H1 (cell line): ENCODE results near the gene RGL1. TPM values are rescaled to one million over a fixed set of nuclear protein-coding genes. Genes with fewer than 3 reads are reported as not detected.

Experiments
- CTCF ChIA-PET: fragments of 300-600 bp; sonication (Branson Sonifier 250); formaldehyde crosslinking; loops from one replicate; lab custom pipeline; 2021; ENCODE audit not compliant: partially characterized antibody; lab: Charles Lee
- POLR2A ChIA-PET: fragments of 300-600 bp; sonication (Branson Sonifier 250); formaldehyde crosslinking; loops from one replicate; lab custom pipeline; 2021; ENCODE audit warnings: inconsistent platforms; ENCODE audit not compliant: partially characterized antibody; lab: Charles Lee
- DNase-seq, 2 experiments: peaks; one replicate each; pipeline versions ENCODE4 v3.0.0 to v3.0.0-alpha.2; 2010 to 2022; ENCODE audit warnings: low spot score in 2 of 2, low read depth in 1 of 2, mixed read lengths in 1 of 2
- FAIRE-seq: peaks from 2 replicates; lab custom pipeline; 2011; peaks lifted over from hg19 to GRCh38; lab: Jason Lieb, UNC
- H2AFZ ChIP-seq: 2 replicates; pipeline ENCODE4 v1.8.1; 2012; ENCODE audit warnings: low read length, inconsistent platforms
- H2AK5ac ChIP-seq: 2 replicates; pipeline ENCODE4 v1.6.1; 2013; ENCODE audit warnings: low read depth, low read length
- H2BK120ac ChIP-seq: replicated peaks from 2 replicates; pipeline ENCODE3; 2013; ENCODE audit warnings: low read depth, low read length, inconsistent platforms
- H2BK12ac ChIP-seq: 2 replicates; pipeline ENCODE4 v1.6.1; 2013; ENCODE audit warnings: low read depth, low read length
- H2BK15ac ChIP-seq: 2 replicates; pipeline ENCODE4 v1.6.1; 2013; ENCODE audit warnings: low read length
- H2BK20ac ChIP-seq: 2 replicates; pipeline ENCODE4 v1.6.1; 2013; ENCODE audit warnings: low read length
- H2BK5ac ChIP-seq: 2 replicates; pipeline ENCODE4 v1.6.1; 2013; ENCODE audit warnings: low read depth, low read length
- H3K14ac ChIP-seq: 2 replicates; pipeline ENCODE4 v1.6.1; 2013; ENCODE audit warnings: inconsistent platforms; ENCODE audit not compliant: insufficient read length
- H3K18ac ChIP-seq: 2 replicates; pipeline ENCODE4 v1.6.1; 2013; ENCODE audit warnings: low read length; ENCODE audit errors: extremely low read depth
- H3K23ac ChIP-seq: 2 replicates; pipeline ENCODE4 v1.6.1; 2013; ENCODE audit warnings: inconsistent platforms; ENCODE audit not compliant: insufficient read length
- H3K23me2 ChIP-seq: 2 replicates; pipeline ENCODE4 v1.6.1; 2013; ENCODE audit warnings: low read depth, low read length
- H3K27ac ChIP-seq: 2 replicates; pipeline ENCODE4 v1.6.1; 2011; ENCODE audit warnings: low read depth, low read length, inconsistent platforms
- H3K27me3 ChIP-seq, 4 experiments: replicated peaks in 1 of 4; 1 replicate in 1 of 4; 2 replicates in 3 of 4; pipeline versions ENCODE4 v1.6.1 to v1.8.1; 2011 to 2013; ENCODE audit warnings: low read length in 3 of 4, mild to moderate bottlenecking in 3 of 4, inconsistent platforms in 2 of 4, mixed read lengths in 2 of 4, moderate library complexity in 1 of 4; ENCODE audit not compliant: control insufficient read depth in 3 of 4, insufficient read depth in 3 of 4; ENCODE audit errors: extremely low read depth in 1 of 4
- H3K36me3 ChIP-seq, 4 experiments: 2 replicates each; pipeline versions ENCODE4 v1.6.1 to v1.8.1; 2011 to 2013; ENCODE audit warnings: mild to moderate bottlenecking in 4 of 4, low read length in 3 of 4, moderate library complexity in 2 of 4, control low read depth in 1 of 4, inconsistent platforms in 1 of 4; ENCODE audit not compliant: insufficient read depth in 4 of 4, control insufficient read depth in 2 of 4
- H3K4ac ChIP-seq: replicated peaks from 2 replicates; pipeline ENCODE3; 2013; ENCODE audit warnings: low read length, low read depth, mixed read lengths, inconsistent platforms; ENCODE audit not compliant: insufficient read length
- H3K4me1 ChIP-seq, 4 experiments: replicated peaks in 1 of 4; 1 replicate in 1 of 4; 2 replicates in 3 of 4; pipeline versions ENCODE4 v1.6.1 to v1.8.1; 2011 to 2013; ENCODE audit warnings: low read length in 3 of 4, inconsistent platforms in 2 of 4, mixed read lengths in 1 of 4; ENCODE audit not compliant: insufficient read depth in 4 of 4, control insufficient read depth in 3 of 4
- H3K4me2 ChIP-seq, 2 experiments: 2 replicates each; pipeline versions ENCODE4 v1.6.1 to v1.8.1; 2011 to 2013; ENCODE audit warnings: low read depth in 2 of 2, low read length in 2 of 2, control low read depth in 1 of 2, inconsistent platforms in 1 of 2, mild to moderate bottlenecking in 1 of 2; ENCODE audit not compliant: insufficient read depth in 1 of 2
- H3K4me3 ChIP-seq, 4 experiments: fragments of 200-600, 300-600 bp in 1 of 4; sonication (generic), shearing (Covaris generic), sonication (Bioruptor Twin) in 1 of 4; 2 replicates each; pipeline versions ENCODE4 v1.5.1 to v1.8.1; 2011 to 2016; ENCODE audit warnings: low read length in 4 of 4, low read depth in 3 of 4, control low read depth in 2 of 4, inconsistent platforms in 2 of 4, mild to moderate bottlenecking in 2 of 4, mixed read lengths in 1 of 4, moderate library complexity in 1 of 4; ENCODE audit not compliant: insufficient read depth in 2 of 4; ENCODE audit errors: extremely low read depth in 1 of 4
- H3K56ac ChIP-seq: replicated peaks from 2 replicates; pipeline ENCODE3; 2013; ENCODE audit warnings: low read depth, mild to moderate bottlenecking, mixed read lengths, low read length, inconsistent platforms; ENCODE audit not compliant: insufficient read length
- H3K79me1 ChIP-seq: 2 replicates; pipeline ENCODE4 v1.6.1; 2013; ENCODE audit warnings: low read depth, low read length, control low read depth
- H3K79me2 ChIP-seq, 2 experiments: 2 replicates each; pipeline versions ENCODE4 v1.6.1 to v1.8.1; 2012 to 2013; ENCODE audit warnings: low read length in 2 of 2, mild to moderate bottlenecking in 2 of 2, inconsistent platforms in 1 of 2; ENCODE audit not compliant: insufficient read depth in 2 of 2, control insufficient read depth in 1 of 2
- H3K9ac ChIP-seq, 4 experiments: replicated peaks in 1 of 4; 1 replicate in 1 of 4; 2 replicates in 3 of 4; pipeline versions ENCODE4 v1.6.1 to v1.8.1; 2011 to 2013; ENCODE audit warnings: low read depth in 3 of 4, low read length in 3 of 4, control low read depth in 2 of 4, mild to moderate bottlenecking in 2 of 4, moderate library complexity in 2 of 4, inconsistent platforms in 1 of 4; ENCODE audit errors: extremely low read depth in 1 of 4
- H3K9me3 ChIP-seq, 2 experiments: 2 replicates each; pipeline versions ENCODE4 v1.6.1 to v1.8.1; 2012 to 2013; ENCODE audit warnings: mild to moderate bottlenecking in 2 of 2, moderate library complexity in 2 of 2, control low read depth in 1 of 2, inconsistent platforms in 1 of 2, low read depth in 1 of 2, low read length in 1 of 2, mixed read lengths in 1 of 2; ENCODE audit not compliant: insufficient read depth in 2 of 2
- H4K20me1 ChIP-seq, 2 experiments: replicated peaks in 1 of 2; 2 replicates each; pipeline versions ENCODE3 to v1.8.1; 2011 to 2013; ENCODE audit warnings: inconsistent platforms in 2 of 2, low read length in 2 of 2, mild to moderate bottlenecking in 1 of 2; ENCODE audit not compliant: insufficient read depth in 2 of 2, control insufficient read depth in 1 of 2
- H4K5ac ChIP-seq: 2 replicates; pipeline ENCODE4 v1.6.1; 2013; ENCODE audit warnings: low read length, low read depth, mixed read lengths, inconsistent platforms; ENCODE audit not compliant: insufficient read length
- H4K8ac ChIP-seq: 2 replicates; pipeline ENCODE4 v1.8.0; 2013; ENCODE audit warnings: mild to moderate bottlenecking, moderate library complexity, low read length, inconsistent platforms; ENCODE audit not compliant: insufficient read depth; ENCODE audit errors: extremely low read depth
- H4K91ac ChIP-seq: replicated peaks from 2 replicates; pipeline ENCODE3; 2013; ENCODE audit warnings: low read length, mixed read lengths, inconsistent platforms; ENCODE audit not compliant: insufficient read length
- BACH1 ChIP-seq: IDR thresholded peaks from 2 replicates; pipeline ENCODE4 v1.6.1; 2012; ENCODE audit warnings: low read length, improper control_type of control experiment
- SP2 ChIP-seq: IDR thresholded peaks from 2 replicates; pipeline ENCODE4 v1.6.1; 2012; ENCODE audit warnings: mild to moderate bottlenecking, low read length, inconsistent platforms
- ZNF274 ChIP-seq: IDR thresholded peaks from 2 replicates; pipeline ENCODE4 v1.7.0; 2012; ENCODE audit warnings: low read length, borderline replicate concordance; ENCODE audit errors: extremely low read depth
- WGBS, 2 experiments: shearing (Covaris generic) in 1 of 2; methylation state at CpG; one replicate each; pipeline versions ENCODE4 v1.1.6 to v1.1.7; 2013 to 2015; ENCODE audit warnings: low lambda C conversion rate in 2 of 2, mixed read lengths in 2 of 2, inconsistent platforms in 1 of 2, low coverage in 1 of 2, missing lambda C conversion rate in 1 of 2; ENCODE audit not compliant: insufficient replicate concordance in 2 of 2, insufficient coverage in 1 of 2, insufficient read length in 1 of 2; ENCODE audit errors: extremely low coverage in 1 of 2, missing lambda C conversion rate in 1 of 2; 5-methylcytosine and 5-hydroxymethylcytosine counted together
- polyA plus RNA-seq, 7 experiments: library from polyadenylated mRNA; depleted of rRNA in 3 of 7; stranded (reverse) in 5 of 7; unstranded in 2 of 7; fragments of >200 nt in 5 of 7; fragments of 200-250 nt in 2 of 7; gene quantifications; 1 replicate in 5 of 7; 2 replicates in 1 of 7; 4 replicates in 1 of 7; pipeline versions ENCODE4 v1.2.1 to v1.2.3, GENCODE V29; 2011 to 2013; ENCODE audit warnings: missing spikeins in 2 of 7, mixed read lengths in 2 of 7
- total RNA-seq: library from RNA; stranded (reverse); fragmentation: NEBNext Ultra II Directional; extraction: Animal tissue kit (Norgen Biotek cat#: 25700); gene quantifications from 2 replicates; pipeline ENCODE4 v1.2.1, GENCODE V29; 2021
- TF ChIP-seq, protein P1 (sequence below): IDR thresholded peaks from 2 replicates; pipeline ENCODE4 v1.6.1; 2011; ENCODE audit warnings: low read length, improper control_type of control experiment
- TF ChIP-seq, protein P2 (sequence below): IDR thresholded peaks from 2 replicates; pipeline ENCODE4 v1.6.1; 2011; ENCODE audit warnings: low read depth, mild to moderate bottlenecking, low read length; ENCODE audit not compliant: insufficient read depth
- TF ChIP-seq, protein P3 (sequence below): IDR thresholded peaks from 2 replicates; pipeline ENCODE4 v1.6.1; 2012; ENCODE audit warnings: inconsistent platforms

Gene RGL1
- total and polyA plus RNA-seq, 2 of the 8 experiments (the other 6 are each of a cell fraction or from before 2014, with no cell fraction given), result 0.98 to 2.4 TPM

DNA sequence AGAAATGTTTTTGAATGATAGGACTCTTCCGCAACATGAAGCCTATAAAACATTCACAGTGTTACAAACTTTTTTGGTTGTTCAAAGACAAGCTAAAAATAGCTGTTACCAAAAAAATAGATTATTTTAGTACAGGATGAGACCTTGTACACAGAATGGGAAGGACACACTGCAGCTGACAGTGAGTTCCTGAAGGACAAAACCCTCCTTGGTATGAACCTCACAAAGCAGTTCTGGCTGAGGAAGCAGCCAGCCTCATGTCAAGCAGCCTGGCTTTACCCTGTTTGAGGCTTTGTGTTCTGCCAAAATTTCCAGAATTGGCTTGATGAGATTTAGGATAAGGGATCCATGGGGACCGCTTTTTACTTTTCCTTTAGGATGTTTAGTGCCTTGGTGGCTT, 93.7 kb downstream of the RGL1 start:
- H3K4me2 ChIP-seq, result no peak overlapping the region
- H3K4me1 ChIP-seq, result no peaks in the 10 kb centered on the region
- H3K4me3 ChIP-seq, result no peak overlapping the region
- ChIA-PET CTCF (interaction anchor here (0.7 to 1.4 kb wide), 7 partner anchors 9 to 213 kb away, joined by 3 to 7 read pairs (median 4); no protein-coding TSS in a partner anchor), POLR2A (no interaction called here)
- no peak overlapping the region for H4K91ac ChIP-seq
- H3K27me3 ChIP-seq, result no peaks in the 10 kb centered on the region
- no peak overlapping the region for H3K9ac ChIP-seq
- H2BK5ac ChIP-seq, result no peak overlapping the region
- no peaks in the 10 kb centered on the region for H3K36me3 ChIP-seq
- H3K27ac ChIP-seq, result no peak overlapping the region
- TF ChIP-seq, protein P1, sequence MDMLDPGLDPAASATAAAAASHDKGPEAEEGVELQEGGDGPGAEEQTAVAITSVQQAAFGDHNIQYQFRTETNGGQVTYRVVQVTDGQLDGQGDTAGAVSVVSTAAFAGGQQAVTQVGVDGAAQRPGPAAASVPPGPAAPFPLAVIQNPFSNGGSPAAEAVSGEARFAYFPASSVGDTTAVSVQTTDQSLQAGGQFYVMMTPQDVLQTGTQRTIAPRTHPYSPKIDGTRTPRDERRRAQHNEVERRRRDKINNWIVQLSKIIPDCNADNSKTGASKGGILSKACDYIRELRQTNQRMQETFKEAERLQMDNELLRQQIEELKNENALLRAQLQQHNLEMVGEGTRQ, result no peak
- no peak for TF ChIP-seq SP2
- TF ChIP-seq ZNF274, result no peak
- TF ChIP-seq BACH1, result no peak
- TF ChIP-seq, protein P2, sequence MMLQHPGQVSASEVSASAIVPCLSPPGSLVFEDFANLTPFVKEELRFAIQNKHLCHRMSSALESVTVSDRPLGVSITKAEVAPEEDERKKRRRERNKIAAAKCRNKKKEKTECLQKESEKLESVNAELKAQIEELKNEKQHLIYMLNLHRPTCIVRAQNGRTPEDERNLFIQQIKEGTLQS, result no peak
- TF ChIP-seq, protein P3, sequence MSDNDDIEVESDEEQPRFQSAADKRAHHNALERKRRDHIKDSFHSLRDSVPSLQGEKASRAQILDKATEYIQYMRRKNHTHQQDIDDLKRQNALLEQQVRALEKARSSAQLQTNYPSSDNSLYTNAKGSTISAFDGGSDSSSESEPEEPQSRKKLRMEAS, result no peak
- H3K23me2 ChIP-seq, result no peaks in the 10 kb centered on the region
- H2BK120ac ChIP-seq, result no peak overlapping the region
- H2AK5ac ChIP-seq, result no peak overlapping the region
- H2BK20ac ChIP-seq, result no peak overlapping the region
- H3K23ac ChIP-seq, result no peak overlapping the region
- no peaks in the 10 kb centered on the region for H3K9me3 ChIP-seq
- WGBS, 2 experiments, result 98% methylated on average over 2 of the region's 2 CpGs; no CpG with 5 or more reads in 1 of the 2 experiments
- no peak overlapping the region for H3K56ac ChIP-seq
- H2BK12ac ChIP-seq, result no peak overlapping the region
- H3K18ac ChIP-seq, result no peak overlapping the region
- H2BK15ac ChIP-seq, result no peak overlapping the region
- H2AFZ ChIP-seq, result no peak overlapping the region
- no peaks in the 10 kb centered on the region for H3K79me1 ChIP-seq
- no peak for DNase-seq
- no peaks in the 10 kb centered on the region for H4K20me1 ChIP-seq
- FAIRE-seq, result no peak
- no peak overlapping the region for H3K14ac ChIP-seq
- H3K79me2 ChIP-seq, result no peaks in the 10 kb centered on the region; a peak in 1 of 4 replicates
- H4K5ac ChIP-seq, result no peak overlapping the region
- no peak overlapping the region for H3K4ac ChIP-seq
- H4K8ac ChIP-seq, result no peak overlapping the region
